C4-2B (cell line): ENCODE measurements around the gene CARD8.

Experiments used
- H3K27ac ChIP-seq: fragments of 450-650 bp; 2 replicates; pipeline ENCODE4 v1.5.1; 2017
- CTCF ChIP-seq: fragments of 450-650 bp; conservative IDR thresholded peaks from 2 replicates; pipeline ENCODE4 v1.5.1; 2017; ENCODE audit warnings: mild to moderate bottlenecking
- ZFX ChIP-seq: fragments of 450-650 bp; IDR thresholded peaks from 2 replicates; pipeline ENCODE4 v1.6.1; 2017

CARD8 gene

GRCh38 chr19:48181505-48181904 lies 74.2 kb downstream of the CARD8 start:
- no peak overlapping the region for H3K27ac ChIP-seq
- no peak for TF ChIP-seq CTCF
- TF ChIP-seq ZFX = no peak

- TF ChIP-seq CTCF (no peak), ZFX (no peak)
- no peak overlapping the region for H3K27ac ChIP-seq
These were observed 79.5 kb downstream of the CARD8 start for GRCh38 chr19:48176226-48176625.

DNA sequence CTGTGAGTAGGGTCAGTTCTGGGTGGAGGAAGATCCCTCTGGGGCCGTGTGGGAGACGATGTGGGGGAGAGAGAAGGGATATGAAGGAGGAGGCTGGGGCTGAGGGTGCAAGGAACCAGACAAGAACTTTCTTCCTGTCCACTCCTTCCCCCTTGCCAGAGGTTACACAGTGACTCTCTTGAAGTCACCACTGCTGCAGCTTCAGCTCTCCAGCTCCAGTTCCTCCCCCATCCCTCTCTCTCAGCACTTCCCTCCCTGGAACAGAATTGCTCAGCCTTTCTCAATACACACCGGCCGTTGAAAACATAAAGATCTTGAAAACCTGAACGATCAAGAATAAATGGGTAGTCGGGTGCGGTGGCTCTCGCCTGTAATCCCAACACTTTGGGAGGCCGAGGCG lies 80.1 kb downstream of the CARD8 start:
- no peak for TF ChIP-seq ZFX
- no peak overlapping the region for H3K27ac ChIP-seq

DNA sequence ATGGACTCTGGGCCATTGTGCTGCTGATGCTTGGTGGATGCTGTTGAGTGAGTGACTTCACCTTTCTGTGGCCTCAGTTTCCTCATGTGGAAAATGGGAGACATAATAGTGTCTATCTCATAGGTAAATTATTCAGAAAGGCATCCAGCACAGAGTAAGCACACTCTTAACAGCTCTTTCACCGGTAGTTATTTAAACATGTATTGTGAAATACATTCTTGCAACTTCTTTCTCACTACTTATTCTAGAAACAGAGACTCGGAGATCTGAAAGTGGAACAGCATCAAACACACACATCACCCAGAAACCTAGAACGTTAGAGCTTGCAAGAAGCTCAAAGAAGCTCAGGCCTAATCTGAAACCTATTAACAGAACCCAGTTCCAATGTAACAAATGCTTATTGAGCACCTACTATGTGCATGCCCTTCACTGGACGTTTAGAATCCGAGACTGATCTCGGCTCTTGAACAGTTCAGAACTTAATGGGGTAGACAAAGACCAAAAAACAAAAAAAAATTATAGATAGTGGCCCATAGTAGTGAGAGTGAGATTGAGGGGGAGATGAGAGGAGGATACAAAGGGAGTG lies 81.2 kb downstream of the CARD8 start:
- no peak overlapping the region for H3K27ac ChIP-seq
- TF ChIP-seq ZFX = no peak
- no peak for TF ChIP-seq CTCF

- no peak overlapping the region; the same call in 1 of the 2 replicates for H3K27ac ChIP-seq
- TF ChIP-seq ZFX (no peak), CTCF (no peak)
These were observed 84.0 kb downstream of the CARD8 start for GRCh38 chr19:48171710-48172109.

DNA sequence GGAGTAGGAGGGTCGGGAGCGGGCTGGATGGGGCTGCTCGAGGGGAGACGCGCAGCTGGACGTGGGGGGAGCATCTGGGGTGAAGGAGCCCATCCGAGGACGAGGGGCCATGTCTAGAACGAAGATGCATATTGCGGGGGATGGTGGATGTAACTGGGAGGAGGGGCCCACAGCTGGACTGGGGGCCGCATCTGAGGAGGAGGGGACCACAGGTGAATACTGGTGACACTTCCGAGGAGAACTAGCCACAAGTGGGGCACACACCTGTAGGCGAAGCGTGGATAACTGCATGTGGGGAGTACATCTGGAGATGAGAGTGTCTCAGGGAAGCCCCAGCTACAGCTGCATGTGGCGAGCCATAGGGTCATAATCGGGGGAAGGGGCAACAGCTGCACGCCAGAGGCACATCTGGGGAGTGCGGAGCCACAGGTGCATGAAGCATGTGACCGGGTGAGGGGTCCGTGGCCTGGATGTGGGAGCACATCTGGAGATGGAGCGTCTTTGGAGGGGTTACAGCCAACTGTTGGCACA lies 84.8 kb downstream of the CARD8 start:
- TF ChIP-seq ZFX = no peak
- no peak for TF ChIP-seq CTCF
- peak overlapping the region; percentile 91 for H3K27ac ChIP-seq

DNA sequence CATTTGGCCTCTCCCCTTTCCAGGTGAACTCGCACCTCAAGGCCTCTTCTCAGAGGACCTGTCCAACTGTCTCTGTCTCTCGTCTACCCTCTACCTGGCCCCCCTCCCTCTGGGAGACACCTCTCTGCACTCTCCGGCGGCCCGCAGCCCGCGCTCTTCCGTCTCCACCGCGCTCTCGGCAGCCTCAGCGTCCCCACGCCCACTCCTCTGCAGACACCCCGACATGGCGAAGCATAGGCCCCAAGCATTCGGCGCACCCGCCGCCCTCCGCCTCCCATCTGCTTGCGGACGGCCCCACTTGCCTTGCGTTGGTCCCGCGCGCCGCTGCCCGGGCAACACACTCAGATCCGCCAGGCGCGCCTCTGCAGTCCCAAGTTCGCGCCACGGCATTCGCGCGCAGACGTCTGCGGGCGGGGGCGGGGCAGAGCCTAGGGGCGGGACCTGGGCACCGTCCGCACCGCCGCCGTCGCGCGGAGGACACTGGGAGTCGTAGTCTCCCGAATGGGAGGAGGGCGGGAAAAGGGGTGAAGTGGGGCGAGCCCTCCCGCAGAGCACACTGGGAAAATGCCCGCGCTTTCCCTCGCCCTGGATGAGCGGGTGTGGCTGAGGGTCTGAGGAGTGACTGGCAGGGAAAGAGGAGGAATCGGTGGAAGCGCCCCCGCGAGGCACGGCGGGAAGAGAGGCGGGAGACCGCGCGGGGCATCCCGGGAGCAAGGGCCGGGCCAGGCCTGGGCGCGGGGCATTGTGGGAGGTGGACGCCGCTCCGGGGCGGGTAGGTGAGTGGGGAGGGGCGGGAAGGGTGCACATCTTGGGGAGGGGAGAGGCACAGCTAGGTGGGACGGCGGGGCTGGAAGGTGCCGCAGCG lies 85.5 kb downstream of the CARD8 start, which contains the start of the genes LIG1 and ZSWIM9:
Gene LIG1, minus strand, starts transcription at position 406 of the 865 bp plus-strand sequence. CDS start 4,778 bp downstream, outside the sequence.
Gene ZSWIM9, plus strand, starts transcription at position 742 of the 865 bp plus-strand sequence. CDS start 1,123 bp downstream, outside the sequence.
- H3K27ac ChIP-seq = peak within 1 kb of the TSS; percentile 91
- TF ChIP-seq CTCF = no peak
- no peak for TF ChIP-seq ZFX
